IPS-NIHi7 (cell line): ENCODE data around the gene KIFAP3.
"Not testable (repeated sequence)": the region's sequence is repeated elsewhere in the genome, so short reads cannot be mapped to it uniquely, and the experiment has no call there.

ENCODE experiments used
- DNase-seq: peaks from one replicate; pipeline ENCODE4 v3.0.0; 2012; ENCODE audit warnings: mixed read lengths; ENCODE audit errors: extremely low spot score

KIFAP3 gene

DNA sequence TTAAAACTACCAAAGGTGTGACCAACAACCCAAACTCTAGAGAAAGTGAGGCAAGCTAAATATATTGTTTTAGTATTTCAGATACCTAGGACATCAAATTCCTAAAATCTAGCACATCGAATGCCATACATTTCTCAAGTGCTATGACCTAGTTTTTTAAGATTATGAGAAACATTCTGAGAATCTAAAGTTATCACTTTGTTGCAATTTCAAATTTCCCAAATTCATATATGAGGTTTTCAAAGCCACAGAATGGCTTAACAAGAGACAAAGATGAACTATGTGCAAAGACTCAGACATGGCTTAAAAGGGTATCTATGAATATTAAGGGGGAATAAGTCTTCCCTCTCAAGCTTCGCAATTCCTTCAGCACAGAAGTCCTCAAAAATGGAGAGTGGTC, 187.6 kb downstream of the KIFAP3 start:
- DNase-seq: no peak

DNA sequence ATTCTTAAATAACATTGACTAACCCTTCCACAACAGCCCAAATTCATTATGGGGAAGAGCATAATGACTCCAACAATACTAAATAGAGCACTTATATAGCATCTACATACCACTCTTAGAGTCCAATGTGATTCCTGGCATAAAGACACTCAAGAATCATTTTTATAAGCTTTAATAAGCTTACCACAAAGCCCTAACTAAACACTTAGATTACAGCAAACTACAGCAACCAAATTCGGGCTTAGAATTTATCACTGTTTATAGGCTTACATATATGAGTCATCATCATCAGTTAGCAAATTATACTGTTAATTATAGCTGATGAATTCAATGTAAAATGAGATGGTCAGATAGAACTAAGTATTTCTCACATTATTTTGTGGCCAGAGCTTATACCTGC, 188.1 kb downstream of the KIFAP3 start:
- no peak for DNase-seq

GRCh38 chr1:169885207-169885606, 189.3 kb downstream of the KIFAP3 start:
- DNase-seq: no peak

DNA sequence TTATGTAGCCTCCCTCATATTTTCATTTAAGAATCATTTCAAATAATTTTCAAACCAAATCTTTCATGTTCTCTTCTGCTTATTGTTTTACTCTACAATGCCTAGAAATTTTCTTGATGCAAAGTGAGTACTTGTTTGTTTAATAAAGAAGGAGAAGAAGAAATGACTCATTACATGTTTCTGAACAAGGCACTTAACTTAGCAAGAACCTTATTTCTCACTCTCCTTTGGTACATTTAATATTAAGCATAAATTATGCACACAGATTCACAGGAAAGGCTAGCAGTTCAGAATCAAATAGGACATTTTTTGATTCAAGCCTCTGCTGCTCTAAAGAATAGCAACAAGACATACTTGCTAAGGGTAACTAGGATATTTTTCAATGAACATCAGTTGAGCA, 189.9 kb downstream of the KIFAP3 start:
- DNase-seq: no peak

DNA sequence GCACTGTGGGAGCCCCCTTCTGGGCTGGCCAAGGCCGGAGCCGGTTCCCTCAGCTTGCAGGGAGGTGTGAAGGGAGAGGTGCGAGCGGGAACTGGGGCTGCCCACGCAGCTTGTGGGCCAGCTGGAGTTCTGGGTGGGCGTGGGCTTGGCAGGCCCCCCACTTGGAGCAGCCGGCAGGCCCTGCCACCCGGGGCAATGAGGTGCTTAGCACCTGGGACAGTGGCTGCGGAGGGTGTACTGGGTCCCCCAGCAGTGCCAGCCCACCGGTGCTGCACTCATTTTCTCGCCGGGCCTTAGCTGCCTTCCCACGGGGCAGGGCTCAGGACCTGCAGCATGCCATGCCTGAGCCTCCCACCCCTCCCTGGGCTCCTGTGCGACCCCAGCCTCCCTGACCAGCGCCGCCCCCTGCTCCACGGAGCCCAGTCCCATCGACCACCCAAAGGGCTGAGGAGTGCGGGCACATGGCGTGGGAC, 192.4 kb downstream of the KIFAP3 start:
- DNase-seq: no peak

DNA sequence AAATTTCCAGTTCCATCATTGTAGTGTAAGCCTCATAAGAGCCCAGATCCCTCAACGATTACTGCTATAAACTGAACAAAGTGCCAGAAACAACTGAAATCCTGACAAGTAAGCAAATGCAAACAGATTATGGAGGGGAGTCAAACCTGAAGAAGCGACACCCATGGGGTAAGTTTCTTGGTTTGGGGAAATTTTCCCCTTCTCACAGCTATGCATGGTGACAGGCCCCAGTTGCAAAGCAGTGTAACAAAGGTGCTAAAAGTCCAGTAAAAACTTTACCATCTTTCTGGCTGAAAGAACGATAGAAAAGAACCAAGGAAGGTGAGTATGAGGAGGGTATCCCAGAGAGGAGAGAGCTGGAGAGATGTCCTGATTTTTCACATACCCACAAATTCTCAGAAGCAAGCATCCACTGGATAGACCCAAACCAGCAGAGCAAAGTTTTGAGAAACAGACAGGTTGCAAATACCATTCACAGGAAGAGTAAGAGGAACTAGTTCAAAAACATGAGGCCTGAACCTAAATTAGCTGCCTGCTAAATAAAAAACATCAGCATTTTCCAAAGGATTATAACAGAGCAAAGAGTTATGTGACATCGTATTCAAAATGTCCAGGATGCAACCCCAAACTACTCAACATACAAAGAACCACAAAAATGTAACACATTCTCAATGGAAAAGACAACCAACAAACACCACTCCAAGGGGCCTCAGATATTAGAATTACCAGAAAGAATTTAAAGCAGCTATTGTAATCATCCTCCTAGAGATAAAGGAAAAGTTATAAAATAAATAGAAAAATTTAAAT, 195.3 kb downstream of the KIFAP3 start:
- no peak for DNase-seq

GRCh38 chr1:169878498-169878897, 196.0 kb downstream of the KIFAP3 start:
- no peak for DNase-seq

DNA sequence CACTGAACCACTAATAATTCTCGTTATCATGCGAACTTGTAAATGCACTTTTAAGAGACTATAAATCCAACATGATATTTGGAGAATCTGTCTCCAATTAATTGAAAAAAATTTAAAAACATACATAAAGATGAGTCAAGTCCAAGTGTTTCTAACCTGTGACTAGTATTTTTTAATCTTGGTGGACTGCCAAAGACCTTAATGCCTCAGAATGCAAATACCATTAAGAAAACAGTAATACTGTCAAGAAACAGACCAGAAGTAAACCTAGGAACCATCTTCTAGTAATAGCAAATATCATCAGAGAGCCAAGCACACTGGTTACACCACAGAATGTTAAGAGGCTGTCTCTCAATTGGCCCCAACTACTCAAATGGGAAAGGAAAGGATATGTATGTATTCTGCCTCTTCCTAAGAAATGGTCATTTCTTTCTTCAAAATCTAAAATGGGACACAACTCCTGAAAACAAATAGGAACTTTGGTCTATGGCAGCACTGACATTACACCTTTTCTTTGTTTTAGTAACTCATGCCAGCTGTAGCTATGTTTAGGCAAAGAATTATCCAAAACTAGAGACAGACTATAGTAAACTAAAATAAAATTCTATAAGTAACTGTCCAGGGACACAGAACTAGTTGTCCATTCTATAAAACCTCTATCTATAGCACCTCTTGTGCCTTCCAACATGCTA, 196.5 kb downstream of the KIFAP3 start:
- no peak for DNase-seq

DNA sequence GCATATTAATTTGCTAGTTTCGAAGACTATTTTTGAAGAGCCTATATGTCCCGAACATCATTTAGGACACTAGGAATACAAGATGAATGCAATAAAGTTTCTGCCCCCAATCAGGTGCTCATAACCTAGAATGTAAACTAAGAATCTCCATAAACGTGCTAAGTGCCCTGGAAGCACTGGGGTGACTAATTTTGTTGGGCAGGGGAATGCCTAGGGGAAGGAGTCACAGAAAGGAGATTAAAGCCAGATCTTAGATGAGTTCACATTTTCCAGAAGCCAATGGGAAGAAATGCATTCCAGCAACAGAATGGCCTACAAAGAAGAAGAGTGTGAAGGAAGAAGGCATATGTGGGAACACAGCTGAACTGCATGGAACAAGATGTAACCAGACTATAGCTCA, 200.3 kb downstream of the KIFAP3 start:
- DNase-seq: no peak

- no peak for DNase-seq
These were observed 200.8 kb downstream of the KIFAP3 start for GRCh38 chr1:169873582-169874199.

DNA sequence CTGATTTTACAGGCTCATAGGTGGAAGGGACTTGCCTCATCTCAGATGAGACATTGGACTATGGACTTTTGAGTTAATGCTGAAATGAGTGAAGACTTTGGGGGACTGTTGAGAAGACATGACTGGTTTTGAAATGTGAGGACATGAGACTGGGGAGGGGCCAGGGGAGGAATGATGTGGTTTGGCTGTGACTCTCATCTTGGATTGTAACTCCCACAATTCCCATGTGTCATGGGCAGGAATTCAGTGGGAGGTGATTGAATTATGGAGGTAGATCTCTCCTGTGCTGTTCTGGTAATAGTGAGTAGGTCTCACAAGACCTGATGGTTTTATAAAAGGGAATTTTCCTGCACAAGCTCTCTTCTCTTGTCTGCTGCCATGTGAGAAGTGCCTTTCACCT, 201.6 kb downstream of the KIFAP3 start:
- no peak for DNase-seq

- not testable (repeated sequence) for DNase-seq
These were observed 202.5 kb downstream of the KIFAP3 start for GRCh38 chr1:169871988-169872387.
